GM11168 (cell line): ENCODE results near the gene ALMS1.
"Not testable (repeated sequence)": the region's sequence is repeated elsewhere in the genome, so short reads cannot be mapped to it uniquely, and the experiment has no call there.

ENCODE experiments used
- in situ Hi-C: fragments of 300-500 bp; cut with MboI; formaldehyde crosslinking; loops from one replicate; pipeline ENCODE4 v1.12.0; 2022; ENCODE audit warnings: low sequenced_read_pairs; ENCODE audit not compliant: unreplicated experiment

Gene ALMS1

GRCh38 chr2:73604589-73604988 lies 219.0 kb downstream of the ALMS1 start:
- in situ Hi-C loops = not testable (repeated sequence)

GRCh38 chr2:73610111-73610510 lies 224.5 kb downstream of the ALMS1 start:
- in situ Hi-C loops = no loop called here

- in situ Hi-C loops = no loop called here
These were observed 225.6 kb downstream of the ALMS1 start for GRCh38 chr2:73611193-73611592.

- in situ Hi-C loops = no loop called here
These were observed 226.2 kb downstream of the ALMS1 start for GRCh38 chr2:73611867-73612266.

GRCh38 chr2:73614105-73614504 lies 228.5 kb downstream of the ALMS1 start:
- in situ Hi-C loops = no loop called here

GRCh38 chr2:73614997-73615396 lies 229.4 kb downstream of the ALMS1 start:
- in situ Hi-C loops = no loop called here

GRCh38 chr2:73619925-73620324 lies 234.3 kb downstream of the ALMS1 start:
- in situ Hi-C loops = not testable (repeated sequence)

- in situ Hi-C loops = not testable (repeated sequence)
These were observed 238.4 kb downstream of the ALMS1 start for GRCh38 chr2:73624036-73624435.

GRCh38 chr2:73624625-73625024 lies 239.0 kb downstream of the ALMS1 start:
- in situ Hi-C loops = loop anchor here (5.0 kb wide), 1 partner anchor 63 kb away; no protein-coding TSS in a partner anchor

GRCh38 chr2:73626237-73626636 lies 240.6 kb downstream of the ALMS1 start:
- in situ Hi-C loops = loop anchor here (5.0 kb wide), 1 partner anchor 61 kb away; no protein-coding TSS in a partner anchor

- in situ Hi-C loops = loop anchor here (5.0 kb wide), 1 partner anchor 59 kb away; no protein-coding TSS in a partner anchor
These were observed 242.9 kb downstream of the ALMS1 start for GRCh38 chr2:73628493-73628892.

- in situ Hi-C loops = not testable (repeated sequence)
These were observed 245.1 kb downstream of the ALMS1 start for GRCh38 chr2:73630662-73631266.

- in situ Hi-C loops = not testable (repeated sequence)
These were observed 251.3 kb downstream of the ALMS1 start for GRCh38 chr2:73636977-73637376.

GRCh38 chr2:73638429-73638828 lies 252.8 kb downstream of the ALMS1 start:
- in situ Hi-C loops = no loop called here

GRCh38 chr2:73640511-73640911 lies 254.9 kb downstream of the ALMS1 start:
- in situ Hi-C loops = loop anchor here (5.0 kb wide), 1 partner anchor 62 kb away; no protein-coding TSS in a partner anchor

GRCh38 chr2:73640946-73641766 lies 255.5 kb downstream of the ALMS1 start:
- in situ Hi-C loops = loop anchor here (5.0 kb wide), 1 partner anchor 61 kb away; no protein-coding TSS in a partner anchor

- in situ Hi-C loops = loop anchor here (5.0 kb wide), 1 partner anchor 61 kb away; no protein-coding TSS in a partner anchor
These were observed 256.1 kb downstream of the ALMS1 start for GRCh38 chr2:73641767-73642062.

- in situ Hi-C loops = loop anchor here (5.0 kb wide), 1 partner anchor 60 kb away; no protein-coding TSS in a partner anchor
These were observed 256.8 kb downstream of the ALMS1 start, which contains the start of gene NAT8 for GRCh38 chr2:73642338-73643018. Gene NAT8 (minus strand): TSS chr2:73642422. CDS start chr2:73641628, 794 bp downstream.

GRCh38 chr2:73647690-73648089 lies 262.1 kb downstream of the ALMS1 start:
- in situ Hi-C loops = not testable (repeated sequence)

GRCh38 chr2:73651591-73652230 lies 266.1 kb downstream of the ALMS1 start:
- in situ Hi-C loops = no loop called here
